ENCODE measurements around the gene ZSWIM8. TPM values are rescaled to one million over a fixed set of nuclear protein-coding genes. Genes with fewer than 3 reads are reported as not detected.

The ZSWIM8 gene
- total RNA-seq, 1 experiment from 2014 or later = 59.1 TPM

GRCh38 chr10:73772281-73773151 is 12.9 kb upstream of the ZSWIM8 start (continued):
- TF ChIP-seq ERG (CRISPR knock-in tag; IDR thresholded peaks at IDR 0.05) (0 out of 2 replicates have a peak, but pooled peaks have one; percentile 72), FOXK1 (CRISPR knock-in tag; IDR thresholded peaks at IDR 0.05) (peak; percentile 26; the same call in 1 of the 2 replicates), NFATC4 (CRISPR knock-in tag; IDR thresholded peaks at IDR 0.05) (peak; percentile 63; the same call in 1 of the 2 replicates), ETV6 (CRISPR knock-in tag; IDR thresholded peaks at IDR 0.05) (0 out of 2 replicates have a peak, but pooled peaks have one; percentile 7), KAT7 (CRISPR knock-in tag; IDR thresholded peaks at IDR 0.05; ENCODE audit: borderline replicate concordance) (peak; percentile 93), ZNF416 (CRISPR knock-in tag; IDR thresholded peaks at IDR 0.05) (peak; percentile 84; the same call in 1 of the 2 replicates), TEAD1 (CRISPR knock-in tag; IDR thresholded peaks at IDR 0.05) (no peak), OVOL2 (CRISPR knock-in tag; IDR thresholded peaks at IDR 0.05; ENCODE audit: borderline replicate concordance) (no peak), MAX (CRISPR knock-in tag; IDR thresholded peaks at IDR 0.05) (peak; percentile 46), EMX1 (CRISPR knock-in tag; IDR thresholded peaks at IDR 0.05) (peak; percentile 79; the same call in 1 of the 2 replicates), SMAD3 (CRISPR knock-in tag; IDR thresholded peaks at IDR 0.05; ENCODE audit: borderline replicate concordance) (peak; percentile 73; the same call in 1 of the 2 replicates), CREB1 (CRISPR knock-in tag; IDR thresholded peaks at IDR 0.05) (peak; percentile 58; the same call in 1 of the 2 replicates), CTCF (IDR thresholded peaks at IDR 0.05) (no peak), ESRRA (CRISPR knock-in tag; IDR thresholded peaks at IDR 0.05; ENCODE audit: borderline replicate concordance) (no peak), RELA (CRISPR knock-in tag; IDR thresholded peaks at IDR 0.05; ENCODE audit: borderline replicate concordance) (peak; percentile 74; the same call in 1 of the 2 replicates), ZNF425 (CRISPR knock-in tag; conservative IDR thresholded peaks at IDR 0.05) (peak; percentile 19; the same call in 1 of the 2 replicates)

GRCh38 chr10:73773152-73773879 is 12.1 kb upstream of the ZSWIM8 start:
- Mint-ChIP-seq H3K27me3 (ENCODE audit: low read depth) (no peaks in the 10 kb centered on the region), H3K4me3 (peak overlapping the region; percentile 91), H3K36me3 (peaks cover 33% of the 10 kb centered on the region), H3K4me1 (peaks cover 34% of the 10 kb centered on the region), H3K27ac (peak overlapping the region; percentile 84; the same call in 1 of the 2 replicates), H3K9me3 (no peaks in the 10 kb centered on the region)
- no peak for ATAC-seq
- CTCF ChIA-PET = interaction anchor here (0.5 to 2.4 kb wide), 10 partner anchors 8 to 236 kb away, joined by 3 to 13 read pairs (median 4); partner anchors contain the start of gene CHCHD1
- DNase-seq (ENCODE audit: low spot score) = no peak
- POLR2A ChIA-PET = interaction anchor here (0.6 to 2.5 kb wide), 5 partner anchors 8 to 526 kb away, joined by 3 to 14 read pairs (median 3); partner anchors contain the start of genes CHCHD1 and DNAJC9
- TF ChIP-seq CREM (CRISPR knock-in tag; IDR thresholded peaks at IDR 0.05) (0 out of 2 replicates have a peak, but pooled peaks have one; percentile 30), ZNF671 (CRISPR knock-in tag; IDR thresholded peaks at IDR 0.05) (no peak)

Measured in WTC11 (cell line).